ENCODE results near the gene TRIM44.
"Not testable (repeated sequence)": the region's sequence is repeated elsewhere in the genome, so short reads cannot be mapped to it uniquely, and the experiment has no call there.

Gene TRIM44

DNA sequence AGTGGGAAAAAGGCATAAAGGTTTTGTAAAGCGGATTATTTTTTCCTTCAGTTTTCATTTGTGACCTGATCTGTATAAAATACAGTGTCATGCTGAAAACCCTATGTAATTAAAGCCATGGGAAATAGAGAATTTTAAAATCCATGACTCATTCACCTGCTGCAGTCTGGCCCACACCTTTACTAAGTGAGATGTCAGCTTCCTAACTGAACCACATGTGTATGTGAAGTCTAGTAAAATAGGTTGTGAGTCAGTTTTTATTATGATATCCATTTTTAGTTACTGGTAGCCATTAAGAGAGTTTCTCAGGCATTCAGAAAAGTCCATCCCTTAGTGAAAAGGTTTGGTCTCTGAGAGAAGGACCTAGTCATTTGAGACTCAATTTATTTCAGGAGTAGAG lies 60.9 kb downstream of the TRIM44 start:
- DNase-seq: no peak

DNA sequence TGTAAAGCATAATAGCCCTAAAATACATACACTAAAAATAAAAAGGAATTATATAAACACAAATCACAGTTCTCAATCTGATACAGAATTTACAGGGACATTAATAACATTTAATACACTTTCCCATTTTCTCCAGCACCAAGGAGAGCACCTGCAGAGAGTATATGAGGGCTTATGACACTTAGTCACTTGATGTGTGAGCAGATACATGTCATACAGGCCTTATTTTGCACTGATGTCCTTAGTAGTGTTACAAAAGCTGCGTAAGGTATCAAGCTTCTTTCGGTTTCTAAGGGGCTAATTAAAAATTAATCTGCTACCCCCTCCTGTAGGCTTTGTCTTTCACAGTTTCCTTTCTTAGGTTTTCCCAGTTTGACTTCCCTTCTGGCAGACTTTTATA lies 61.3 kb downstream of the TRIM44 start:
- DNase-seq: no peak

GRCh38 chr11:35725885-35726284 lies 63.3 kb downstream of the TRIM44 start:
- DNase-seq: no peak

DNA sequence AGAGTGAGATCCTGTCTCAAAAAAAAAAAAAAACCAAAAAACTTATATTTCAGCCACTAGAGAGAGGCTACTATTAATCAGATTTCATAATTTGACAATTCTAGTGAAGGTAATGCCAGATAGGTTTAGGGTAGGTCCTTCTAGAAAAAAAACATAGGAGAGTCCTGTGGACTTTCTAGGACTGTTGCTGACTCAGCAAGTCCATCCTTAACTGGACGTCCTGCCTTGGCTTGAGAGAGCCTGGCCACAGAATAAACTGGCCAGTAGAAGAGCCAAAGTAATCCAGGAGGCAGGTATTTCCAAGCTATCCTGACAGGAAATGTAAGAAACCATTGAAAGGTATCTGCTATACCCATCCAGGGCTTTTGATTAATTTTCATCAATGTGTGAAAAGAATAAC lies 64.6 kb downstream of the TRIM44 start:
- no peak for DNase-seq

- no peak for DNase-seq
Measured at GRCh38 chr11:35730254-35730653, 67.7 kb downstream of the TRIM44 start.

GRCh38 chr11:35734669-35735410 lies 72.3 kb downstream of the TRIM44 start:
- DNase-seq: no peak

DNA sequence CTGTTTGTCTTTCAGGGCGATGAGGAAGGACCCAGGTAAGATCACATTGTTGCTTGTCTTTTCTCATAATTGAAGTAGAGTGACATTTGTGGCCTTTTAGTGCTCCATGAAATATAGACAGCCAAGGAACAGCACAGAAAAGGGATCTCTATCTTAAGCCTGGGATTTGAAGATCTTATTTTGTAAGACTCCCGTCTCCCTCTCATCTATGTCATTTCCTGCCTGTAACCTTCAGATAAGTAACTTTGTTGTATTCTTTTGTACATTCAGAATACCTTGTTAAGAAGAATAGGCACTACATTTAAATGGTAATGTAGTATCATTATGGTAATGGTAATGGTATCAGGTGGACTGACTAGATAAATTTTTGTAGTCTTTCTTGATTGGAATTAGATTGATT lies 72.8 kb downstream of the TRIM44 start:
- no peak for DNase-seq

DNA sequence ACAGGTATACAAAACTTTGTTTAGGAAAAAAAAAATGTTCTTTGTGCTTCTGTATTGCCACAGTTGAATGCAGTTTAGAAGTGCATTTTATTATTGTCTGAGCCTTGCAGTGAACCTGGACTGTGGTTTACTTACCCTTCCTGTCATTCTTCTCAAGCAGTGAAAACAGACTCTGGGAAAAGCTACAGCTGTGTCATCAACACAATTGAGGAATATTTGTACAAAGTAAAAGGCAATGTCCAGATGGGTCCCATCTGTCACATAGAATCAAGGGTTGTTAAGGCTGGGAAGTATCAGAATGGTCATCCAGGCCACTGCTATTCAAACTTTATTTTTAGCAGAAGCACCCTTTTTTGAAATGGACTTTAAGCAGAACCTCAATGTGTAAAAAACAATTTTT lies 73.3 kb downstream of the TRIM44 start:
- no peak for DNase-seq

DNA sequence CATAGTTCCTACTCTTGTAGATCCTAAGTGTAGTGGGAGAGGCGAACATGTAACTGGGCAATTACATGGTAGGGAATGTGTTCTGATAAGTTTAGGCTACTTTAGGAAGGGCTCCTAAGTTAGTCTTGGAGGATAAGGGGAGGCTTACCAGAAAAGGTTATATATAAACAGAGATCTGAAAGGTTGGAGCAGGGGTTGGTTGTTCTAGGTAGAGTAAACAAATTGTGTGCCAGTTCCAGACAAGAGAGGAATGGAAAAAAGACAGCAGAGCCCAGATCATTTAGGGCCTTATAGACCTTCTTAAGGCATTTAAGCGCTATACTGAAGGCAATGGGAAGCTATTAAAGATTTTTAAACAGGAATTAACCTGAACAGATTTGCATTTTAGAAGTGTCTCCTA lies 74.4 kb downstream of the TRIM44 start:
- no peak for DNase-seq

DNA sequence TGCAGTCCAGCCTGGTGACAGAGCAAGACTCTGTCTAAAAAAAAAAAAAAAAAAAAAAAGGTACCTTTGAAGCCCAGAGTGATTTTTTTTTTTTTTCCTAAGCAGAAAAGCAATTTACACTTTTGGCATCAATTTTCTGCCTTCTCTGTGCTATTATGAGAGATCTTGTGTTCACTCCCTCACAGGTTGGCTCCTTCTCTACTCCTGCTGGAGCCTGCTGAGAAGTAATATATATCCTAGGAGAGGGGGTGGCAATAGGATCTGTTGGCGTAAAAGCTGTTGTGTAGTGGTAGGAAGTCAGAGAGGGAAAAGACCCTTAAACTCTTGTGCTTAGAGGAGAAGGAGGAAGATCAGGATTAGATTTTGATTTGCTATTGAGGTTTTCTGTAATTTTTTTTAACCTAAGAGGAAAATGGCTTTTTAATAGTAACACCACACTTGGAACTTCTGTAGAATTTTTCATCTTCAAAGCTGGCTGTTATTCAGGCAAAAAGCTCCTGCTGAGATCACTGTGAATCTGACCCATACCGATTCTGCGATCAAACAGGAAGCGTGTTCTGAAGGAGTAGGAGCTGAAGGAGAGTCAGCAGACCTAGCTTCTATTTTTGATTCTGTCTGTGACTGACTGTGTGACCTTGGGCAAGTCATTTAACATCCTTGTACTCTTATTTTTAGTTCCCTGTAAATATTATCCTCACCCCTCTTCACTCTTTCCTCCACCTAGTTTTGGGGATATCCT lies 77.7 kb downstream of the TRIM44 start:
- DNase-seq: no peak

- DNase-seq: no peak
Measured at GRCh38 chr11:35742707-35743454, 80.3 kb downstream of the TRIM44 start.

DNA sequence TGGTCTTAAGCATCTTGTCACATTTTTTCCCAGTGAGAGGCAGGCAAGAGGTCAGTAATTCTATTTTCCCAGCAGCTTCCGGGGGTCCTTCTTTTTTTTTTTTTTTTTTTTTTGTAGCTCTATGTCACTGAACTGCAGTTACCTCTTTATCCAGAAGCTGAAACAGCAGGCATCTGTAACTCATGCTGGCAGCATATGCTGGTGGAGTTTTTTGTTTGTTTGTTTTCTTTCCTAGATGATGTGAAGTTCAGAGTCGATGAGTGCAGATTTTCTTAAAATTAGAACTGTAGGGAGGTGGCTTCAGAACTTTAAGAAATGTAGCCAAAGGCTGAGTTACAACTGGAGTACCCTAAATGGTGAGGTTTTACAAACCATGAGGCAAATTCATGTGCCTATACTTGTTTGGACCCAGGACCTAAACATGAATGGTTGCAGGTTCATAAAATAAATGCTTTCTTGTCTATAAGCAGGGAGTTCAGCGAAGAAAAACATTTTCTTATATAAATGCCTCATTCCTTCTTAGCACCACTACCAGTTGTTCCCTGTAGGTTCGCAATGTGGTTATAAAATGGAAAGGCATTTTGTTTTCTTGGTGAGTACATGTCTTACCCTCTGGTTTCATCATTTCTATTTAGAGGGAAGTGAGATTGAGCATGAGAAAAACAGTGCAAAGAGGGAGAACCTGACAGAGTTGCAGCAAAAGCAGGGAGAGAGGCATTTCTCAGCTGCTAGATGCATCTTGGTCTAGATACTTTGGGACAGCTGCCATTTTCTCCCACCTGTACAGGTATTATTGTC lies 84.0 kb downstream of the TRIM44 start:
- DNase-seq: no peak

GRCh38 chr11:35747668-35748067 lies 85.1 kb downstream of the TRIM44 start:
- DNase-seq: no peak

DNA sequence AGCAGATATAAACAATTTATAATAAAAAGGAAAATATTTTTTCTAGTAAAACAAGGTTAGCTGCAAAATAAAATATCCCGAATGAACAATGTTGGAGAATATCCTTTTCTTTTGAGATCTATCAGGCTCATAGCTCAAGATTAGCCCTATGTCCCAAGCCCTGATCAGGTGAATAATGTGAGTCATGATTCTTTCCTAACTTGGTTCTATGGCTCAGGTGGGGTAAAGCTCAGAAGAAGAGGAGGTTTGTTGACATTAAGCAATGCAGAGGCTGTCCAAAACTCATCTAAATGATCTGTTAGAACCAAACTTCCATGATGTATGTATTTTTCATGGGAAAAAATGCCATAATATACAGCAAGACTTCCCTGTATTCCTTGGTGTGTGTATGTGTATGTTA lies 86.1 kb downstream of the TRIM44 start:
- DNase-seq: no peak

- DNase-seq: no peak
Measured at GRCh38 chr11:35750315-35750714, 87.7 kb downstream of the TRIM44 start.

GRCh38 chr11:35750981-35751663 lies 88.5 kb downstream of the TRIM44 start:
- DNase-seq: no peak

- no peak for DNase-seq
Measured at GRCh38 chr11:35751664-35752061, 89.1 kb downstream of the TRIM44 start.

- no peak for DNase-seq
Measured at GRCh38 chr11:35752115-35752514, 89.5 kb downstream of the TRIM44 start.

GRCh38 chr11:35753573-35753972 lies 91.0 kb downstream of the TRIM44 start:
- DNase-seq: not testable (repeated sequence)

DNA sequence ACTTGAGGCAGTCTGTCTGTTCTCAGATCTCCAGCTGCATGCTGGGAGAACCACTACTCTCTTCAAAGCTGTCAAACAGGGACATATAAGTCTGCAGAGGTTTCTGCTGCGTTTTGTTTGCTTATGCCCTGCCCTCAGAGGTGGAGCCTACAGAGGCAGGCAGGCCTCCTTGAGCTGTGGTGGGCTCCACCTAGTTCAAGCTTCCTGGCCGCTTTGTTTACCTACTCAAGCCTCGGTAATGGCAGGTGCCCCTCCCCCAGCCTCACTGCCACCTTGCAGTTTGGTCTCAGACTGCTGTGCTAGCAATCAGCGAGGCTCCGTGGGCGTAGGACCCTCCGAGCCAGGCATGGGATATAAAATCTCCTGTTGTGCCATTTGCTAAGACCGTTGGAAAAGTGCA lies 97.4 kb downstream of the TRIM44 start:
- not testable (repeated sequence) for DNase-seq

- no peak for DNase-seq
Measured at GRCh38 chr11:35761899-35762298, 99.3 kb downstream of the TRIM44 start.

- DNase-seq: no peak
Measured at GRCh38 chr11:35763301-35763700, 100.7 kb downstream of the TRIM44 start.
